GM10847 (cell line): ENCODE measurements around the gene SIVA1.

ENCODE experiments used
- POLR2A ChIP-seq: IDR thresholded peaks from 2 replicates; pipeline ENCODE4 v1.6.1; 2011; ENCODE audit not compliant: insufficient read length; ENCODE audit errors: extremely low read depth

Gene SIVA1

GRCh38 chr14:104715416-104715815, 37.5 kb upstream of the SIVA1 start:
- no peak for TF ChIP-seq POLR2A

- TF ChIP-seq POLR2A = no peak
Observed at GRCh38 chr14:104715871-104716270, 37.1 kb upstream of the SIVA1 start.

- no peak for TF ChIP-seq POLR2A
Observed at GRCh38 chr14:104717137-104717536, 35.8 kb upstream of the SIVA1 start.

- TF ChIP-seq POLR2A = no peak
Observed at GRCh38 chr14:104717646-104718045, 35.3 kb upstream of the SIVA1 start.

GRCh38 chr14:104718147-104718546, 34.8 kb upstream of the SIVA1 start:
- TF ChIP-seq POLR2A = no peak

GRCh38 chr14:104718871-104719270, 34.1 kb upstream of the SIVA1 start:
- TF ChIP-seq POLR2A = no peak

GRCh38 chr14:104719343-104719742, 33.6 kb upstream of the SIVA1 start:
- TF ChIP-seq POLR2A = no peak

GRCh38 chr14:104721505-104722431, 31.2 kb upstream of the SIVA1 start:
- TF ChIP-seq POLR2A = no peak

GRCh38 chr14:104722938-104723650, 29.9 kb upstream of the SIVA1 start:
- TF ChIP-seq POLR2A = no peak

GRCh38 chr14:104723651-104724406, 29.1 kb upstream of the SIVA1 start, which contains the start of gene ADSS1:
ADSS1 (plus strand) TSS chr14:104724229; CDS start chr14:104724271, 42 bp downstream.
- TF ChIP-seq POLR2A = no peak

- no peak for TF ChIP-seq POLR2A
Observed at GRCh38 chr14:104724407-104724980, 28.5 kb upstream of the SIVA1 start.

- no peak for TF ChIP-seq POLR2A
Observed at GRCh38 chr14:104724981-104725771, 27.8 kb upstream of the SIVA1 start.

- TF ChIP-seq POLR2A = no peak
Observed at GRCh38 chr14:104725772-104726548, 27.0 kb upstream of the SIVA1 start.
